ENCODE data around the gene RRP1B.

The RRP1B gene

GRCh38 chr21:43734928-43735229 lies 75.5 kb downstream of the RRP1B start:
- in situ Hi-C loops (cut with MboI; ENCODE audit: low pct_unique_long_range_greater_than_20kb, low sequenced_read_pairs, unreplicated experiment), result no loop called here
- no peak for DNase-seq (ENCODE audit: low spot score)
- TF ChIP-seq, protein P1, sequence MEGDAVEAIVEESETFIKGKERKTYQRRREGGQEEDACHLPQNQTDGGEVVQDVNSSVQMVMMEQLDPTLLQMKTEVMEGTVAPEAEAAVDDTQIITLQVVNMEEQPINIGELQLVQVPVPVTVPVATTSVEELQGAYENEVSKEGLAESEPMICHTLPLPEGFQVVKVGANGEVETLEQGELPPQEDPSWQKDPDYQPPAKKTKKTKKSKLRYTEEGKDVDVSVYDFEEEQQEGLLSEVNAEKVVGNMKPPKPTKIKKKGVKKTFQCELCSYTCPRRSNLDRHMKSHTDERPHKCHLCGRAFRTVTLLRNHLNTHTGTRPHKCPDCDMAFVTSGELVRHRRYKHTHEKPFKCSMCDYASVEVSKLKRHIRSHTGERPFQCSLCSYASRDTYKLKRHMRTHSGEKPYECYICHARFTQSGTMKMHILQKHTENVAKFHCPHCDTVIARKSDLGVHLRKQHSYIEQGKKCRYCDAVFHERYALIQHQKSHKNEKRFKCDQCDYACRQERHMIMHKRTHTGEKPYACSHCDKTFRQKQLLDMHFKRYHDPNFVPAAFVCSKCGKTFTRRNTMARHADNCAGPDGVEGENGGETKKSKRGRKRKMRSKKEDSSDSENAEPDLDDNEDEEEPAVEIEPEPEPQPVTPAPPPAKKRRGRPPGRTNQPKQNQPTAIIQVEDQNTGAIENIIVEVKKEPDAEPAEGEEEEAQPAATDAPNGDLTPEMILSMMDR (IDR thresholded peaks at IDR 0.05; ENCODE audit: extremely low read depth, insufficient read depth, missing control alignments), result no peak

DNA sequence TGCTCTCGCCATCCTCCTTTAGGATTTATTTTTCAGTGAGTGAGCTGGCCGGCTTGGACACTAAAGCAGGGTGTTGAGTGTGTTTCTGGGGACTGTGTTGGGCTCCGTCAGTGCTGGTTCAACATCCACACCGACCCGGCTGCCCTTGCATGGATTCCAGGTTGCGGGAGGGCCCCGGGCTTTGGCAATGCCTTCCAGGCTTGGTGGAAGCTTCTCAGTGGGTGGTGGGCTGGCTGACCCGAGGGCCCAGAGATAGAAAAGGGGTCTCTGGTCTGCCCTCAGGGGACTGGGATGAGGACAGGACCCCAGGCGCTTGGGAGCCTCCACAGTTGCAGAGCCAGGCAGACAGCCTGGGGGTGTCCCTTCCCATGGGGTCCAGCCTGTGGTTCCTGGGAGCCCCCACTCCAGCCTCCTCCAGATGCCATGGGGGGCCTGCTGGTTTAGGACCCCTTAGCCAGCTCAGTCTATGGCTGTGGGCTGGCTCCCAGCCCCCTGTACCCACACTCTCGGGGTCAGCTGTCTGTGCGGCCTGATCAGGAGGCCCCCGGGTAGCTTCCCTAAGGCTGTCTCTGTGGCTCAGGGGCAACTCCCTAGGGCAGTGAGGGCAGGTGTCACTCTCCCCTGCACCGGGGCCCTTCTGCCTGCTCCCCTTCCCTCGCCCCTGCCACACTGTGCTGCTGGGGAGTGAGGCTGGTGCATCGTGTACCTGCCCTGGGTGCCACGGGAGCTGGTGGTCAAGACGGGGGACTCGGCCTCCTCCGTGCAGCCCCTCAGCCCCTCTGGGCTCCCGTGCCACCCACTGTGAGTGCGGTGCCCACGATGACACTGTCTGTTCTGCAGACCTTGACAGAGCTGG lies 76.1 kb downstream of the RRP1B start:
- in situ Hi-C loops (cut with MboI; ENCODE audit: low pct_unique_long_range_greater_than_20kb, low sequenced_read_pairs, unreplicated experiment), result no loop called here
- no peak for DNase-seq (ENCODE audit: low spot score)
- TF ChIP-seq, protein P1 (IDR thresholded peaks at IDR 0.05; ENCODE audit: extremely low read depth, insufficient read depth, missing control alignments), result no peak

DNA sequence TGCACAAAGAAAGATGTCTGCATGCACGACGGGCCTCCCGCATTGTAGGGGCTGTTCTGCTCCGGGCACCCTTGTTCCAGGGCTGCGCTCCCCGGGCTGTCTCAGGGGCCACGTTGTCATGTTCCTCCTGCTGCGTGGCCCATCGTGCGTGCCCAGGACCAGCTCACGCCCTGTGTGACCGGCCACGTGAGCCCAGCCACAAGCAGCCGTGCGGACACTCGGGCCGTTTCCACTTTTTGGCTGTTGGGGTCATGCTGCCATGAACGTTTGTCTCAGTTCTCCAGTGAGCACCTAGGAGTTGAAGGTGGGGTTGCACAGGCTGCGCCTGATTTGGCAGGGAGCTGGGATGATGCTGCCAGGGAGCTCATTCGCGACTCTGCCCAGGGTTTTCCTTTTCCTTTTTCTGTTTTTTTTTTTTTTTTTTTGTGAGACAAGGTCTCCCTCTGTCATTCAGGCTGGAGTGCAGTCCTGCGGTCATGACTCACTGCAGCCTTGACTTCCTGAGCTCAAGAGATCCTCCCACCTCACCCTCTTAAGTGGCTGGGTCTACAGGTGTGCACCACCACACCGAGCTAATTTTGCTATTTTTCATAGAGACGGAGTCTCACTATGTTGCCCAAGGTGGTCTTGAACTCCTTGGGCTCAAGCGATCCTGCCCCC lies 77.0 kb downstream of the RRP1B start:
- in situ Hi-C loops (cut with MboI; ENCODE audit: low pct_unique_long_range_greater_than_20kb, low sequenced_read_pairs, unreplicated experiment), result no loop called here
- DNase-seq (ENCODE audit: low spot score), result no peak
- TF ChIP-seq, protein P1 (IDR thresholded peaks at IDR 0.05; ENCODE audit: extremely low read depth, insufficient read depth, missing control alignments), result no peak

DNA sequence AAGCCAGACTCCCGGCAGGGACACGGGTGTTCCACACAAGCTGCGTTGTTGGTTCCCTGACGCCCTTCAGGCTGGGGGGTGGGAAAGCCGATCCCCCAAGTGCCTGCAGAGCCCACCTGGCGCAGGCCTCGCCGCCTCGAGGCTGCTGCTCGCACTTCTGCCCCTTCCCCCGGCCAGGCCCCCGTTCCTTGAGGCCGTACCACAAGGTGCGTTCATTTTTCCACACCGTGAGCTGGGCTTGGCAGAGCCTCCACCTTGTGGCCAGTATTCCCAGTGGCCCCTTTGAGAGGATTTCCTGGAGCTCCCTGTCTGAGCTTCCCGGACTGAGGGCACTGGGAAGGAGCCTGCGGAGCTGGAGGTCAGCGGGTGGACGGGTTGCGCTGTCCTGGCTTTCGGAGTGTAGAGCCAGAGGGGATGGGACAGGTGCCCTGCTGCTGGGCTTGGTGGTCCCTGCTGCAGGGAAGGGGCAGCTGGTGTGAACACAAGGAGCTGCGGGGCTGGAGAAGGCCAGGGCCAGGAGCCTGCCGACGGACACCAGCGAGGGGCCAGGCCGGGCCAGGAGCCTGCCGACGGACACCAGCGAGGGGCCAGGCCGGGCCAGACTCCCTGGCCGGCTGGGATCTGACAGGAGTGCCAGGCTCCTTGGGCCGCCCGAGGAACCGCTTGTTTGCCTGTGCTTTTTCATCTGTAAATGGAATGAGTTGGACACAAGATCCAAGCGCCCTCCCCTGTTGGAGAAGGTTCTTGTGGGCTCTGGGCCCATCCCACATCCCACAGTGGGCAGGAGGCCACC lies 78.0 kb downstream of the RRP1B start:
- TF ChIP-seq, protein P1 (IDR thresholded peaks at IDR 0.05; ENCODE audit: extremely low read depth, insufficient read depth, missing control alignments), result no peak
- in situ Hi-C loops (cut with MboI; ENCODE audit: low pct_unique_long_range_greater_than_20kb, low sequenced_read_pairs, unreplicated experiment), result no loop called here
- DNase-seq (ENCODE audit: low spot score), result no peak

DNA sequence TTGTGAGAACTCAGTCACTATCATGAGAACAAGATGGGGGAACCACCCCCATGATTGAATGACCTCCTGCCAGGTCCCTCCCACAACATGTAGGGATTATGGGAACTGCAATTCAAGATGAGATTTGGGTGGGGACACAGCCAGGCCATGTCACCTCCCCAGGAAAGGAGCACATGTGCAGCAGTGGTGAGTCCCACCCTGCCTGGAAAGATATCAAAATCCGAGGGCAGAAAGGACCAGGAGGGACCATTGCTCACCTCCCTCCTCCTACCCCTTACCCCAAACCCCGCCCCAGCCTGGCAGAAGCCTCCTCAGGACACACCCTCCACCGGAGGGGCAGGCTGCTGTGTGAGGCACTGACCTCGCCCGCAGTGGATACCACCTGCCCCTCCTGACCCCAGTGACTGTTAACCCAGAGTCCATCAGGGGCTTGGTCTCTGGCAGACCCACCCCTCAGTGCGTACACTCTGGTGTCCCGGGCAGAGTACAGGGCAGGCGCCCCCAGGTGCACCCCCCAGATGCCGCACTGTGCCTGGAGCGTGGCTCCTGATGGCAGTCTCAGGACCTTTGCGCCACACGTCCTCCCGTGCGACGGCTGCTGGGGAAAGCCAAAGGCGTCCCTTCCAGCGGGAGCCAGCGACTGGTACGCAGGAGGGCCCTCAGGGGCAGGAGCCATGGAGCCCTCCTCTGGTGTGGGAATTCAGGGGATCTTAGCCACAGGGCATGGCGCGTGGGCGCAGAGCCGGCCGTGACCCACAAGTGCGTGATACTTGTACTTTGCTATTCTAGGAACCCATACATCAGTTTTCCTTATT lies 80.5 kb downstream of the RRP1B start:
- TF ChIP-seq, protein P1 (IDR thresholded peaks at IDR 0.05; ENCODE audit: extremely low read depth, insufficient read depth, missing control alignments), result no peak
- no peak for DNase-seq (ENCODE audit: low spot score)
- in situ Hi-C loops (cut with MboI; ENCODE audit: low pct_unique_long_range_greater_than_20kb, low sequenced_read_pairs, unreplicated experiment), result no loop called here
